Measurements from ENCODE around the gene SIK2.

The SIK2 gene

DNA sequence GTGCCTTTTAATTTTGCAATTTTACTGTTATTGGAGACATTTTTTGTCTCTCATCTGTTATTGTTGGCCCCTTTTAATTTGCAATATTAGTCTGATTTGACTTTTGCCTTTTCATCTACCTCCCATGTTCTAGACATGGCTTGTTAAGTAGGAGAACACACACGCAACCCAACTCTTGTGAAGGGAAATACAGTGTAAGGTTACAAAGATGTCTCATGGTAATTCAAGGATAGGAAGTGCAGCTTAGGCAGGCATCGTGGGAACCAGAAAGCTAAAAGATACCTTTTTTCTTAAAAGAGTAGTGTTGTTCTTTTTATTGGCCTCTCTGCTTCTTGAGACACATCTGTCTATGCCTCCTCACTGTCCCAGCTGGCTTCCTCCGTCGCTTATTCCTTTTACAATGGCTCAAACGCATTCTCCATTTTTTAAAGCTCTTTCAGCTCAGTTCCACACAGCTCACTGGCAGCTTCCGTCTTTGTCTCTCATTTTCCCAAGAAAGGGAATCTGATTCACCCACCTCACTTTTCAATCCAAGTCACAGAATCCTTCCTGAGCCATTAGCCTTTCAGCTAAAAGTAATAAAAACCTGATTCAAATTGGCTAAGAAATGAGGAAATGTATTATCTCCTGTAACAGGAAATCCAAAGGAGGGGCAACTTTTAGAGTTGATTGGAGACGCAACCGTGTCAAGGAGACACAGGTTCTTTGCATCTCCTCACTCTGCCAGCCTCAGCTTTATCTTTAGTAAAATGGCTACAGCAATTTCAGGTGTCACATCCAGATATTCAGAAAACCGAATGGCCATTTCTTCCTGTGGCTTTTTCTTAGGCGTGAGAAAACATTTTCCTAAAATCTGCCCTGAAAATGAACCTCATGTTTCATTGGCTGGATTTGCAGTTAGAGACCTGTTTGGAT is 57.2 kb downstream of the SIK2 start:
- no peak for DNase-seq (ENCODE audit: low read depth, low spot score)
- in situ Hi-C loops (cut with HindIII; ENCODE audit: low sequenced_read_pairs), result no loop called here
- TF ChIP-seq CTCF (IDR thresholded peaks at IDR 0.05; ENCODE audit: low read depth, low read length), result no peak
- H3K4me3 ChIP-seq (ENCODE audit: low read depth, low read length), result no peak overlapping the region

- in situ Hi-C loops (cut with HindIII; ENCODE audit: low sequenced_read_pairs), result no loop called here
- no peak for DNase-seq (ENCODE audit: low read depth, low spot score)
- H3K4me3 ChIP-seq (ENCODE audit: low read depth, low read length), result no peak overlapping the region
- no peak for TF ChIP-seq CTCF (IDR thresholded peaks at IDR 0.05; ENCODE audit: low read depth, low read length)
Measured at GRCh38 chr11:111660822-111661221, 58.6 kb downstream of the SIK2 start.

- in situ Hi-C loops (cut with HindIII; ENCODE audit: low sequenced_read_pairs), result no loop called here
- DNase-seq (ENCODE audit: low read depth, low spot score), result no peak
- TF ChIP-seq CTCF (IDR thresholded peaks at IDR 0.05; ENCODE audit: low read depth, low read length), result no peak
- H3K4me3 ChIP-seq (ENCODE audit: low read depth, low read length), result no peak overlapping the region
Measured at GRCh38 chr11:111663820-111664219, 61.6 kb downstream of the SIK2 start.

DNA sequence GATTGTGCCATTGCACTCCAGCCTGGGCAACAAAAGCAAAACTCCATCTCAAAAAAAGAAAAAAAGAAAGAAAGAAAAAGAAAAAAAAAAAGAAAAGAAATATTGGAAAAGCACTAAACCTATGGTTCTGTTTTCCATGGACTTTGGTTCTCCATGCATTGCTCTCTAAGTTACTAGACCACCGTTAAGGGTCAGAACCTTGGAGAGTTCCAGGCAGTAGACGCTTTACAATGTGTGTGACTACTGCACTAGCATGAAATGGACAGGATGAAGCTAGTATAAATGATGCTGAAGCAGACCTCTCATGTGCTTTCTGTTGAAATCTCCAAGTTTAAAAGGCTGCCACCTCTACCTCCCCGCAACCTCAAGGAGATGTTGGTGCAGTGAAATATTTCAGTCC is 63.5 kb downstream of the SIK2 start:
- peak; percentile 63 for DNase-seq (ENCODE audit: low read depth, low spot score)
- TF ChIP-seq CTCF (IDR thresholded peaks at IDR 0.05; ENCODE audit: low read depth, low read length), result no peak
- in situ Hi-C loops (cut with HindIII; ENCODE audit: low sequenced_read_pairs), result no loop called here
- no peak overlapping the region for H3K4me3 ChIP-seq (ENCODE audit: low read depth, low read length)

- no peak overlapping the region for H3K4me3 ChIP-seq (ENCODE audit: low read depth, low read length)
- TF ChIP-seq CTCF (IDR thresholded peaks at IDR 0.05; ENCODE audit: low read depth, low read length), result no peak
- DNase-seq (ENCODE audit: low read depth, low spot score), result no peak
- in situ Hi-C loops (cut with HindIII; ENCODE audit: low sequenced_read_pairs), result no loop called here
Measured at GRCh38 chr11:111668980-111669379, 66.7 kb downstream of the SIK2 start.

DNA sequence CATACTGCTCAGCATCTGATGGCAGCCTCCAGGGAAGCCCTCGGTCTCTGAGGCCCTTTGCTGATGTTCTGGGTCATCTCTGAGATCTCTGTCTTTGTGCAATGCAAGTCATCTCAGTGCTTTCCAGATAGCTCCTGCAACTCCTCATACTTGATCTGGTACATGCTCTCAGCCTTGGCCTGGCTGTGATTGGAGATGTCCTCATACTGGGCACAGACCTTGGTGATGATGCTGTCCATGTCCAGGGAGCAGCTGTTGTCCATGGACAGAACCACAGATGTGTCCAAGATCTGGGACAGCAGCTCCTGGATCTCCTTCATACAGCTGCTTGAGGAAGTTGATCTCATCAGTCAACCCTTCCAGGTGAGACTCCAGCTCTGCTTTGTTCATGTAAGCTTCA is 69.1 kb downstream of the SIK2 start:
- in situ Hi-C loops (cut with HindIII; ENCODE audit: low sequenced_read_pairs), result no loop called here
- no peak for TF ChIP-seq CTCF (IDR thresholded peaks at IDR 0.05; ENCODE audit: low read depth, low read length)
- H3K4me3 ChIP-seq (ENCODE audit: low read depth, low read length), result no peak overlapping the region
- DNase-seq (ENCODE audit: low read depth, low spot score), result no peak
